ENCODE measurements around the gene USP21.
A peak's percentile ranks its signal among the peaks of the same experiment; 100 is the strongest.
"Not testable (repeated sequence)": the region's sequence is repeated elsewhere in the genome, so short reads cannot be mapped to it uniquely, and the experiment has no call there.

Gene USP21, protein sequence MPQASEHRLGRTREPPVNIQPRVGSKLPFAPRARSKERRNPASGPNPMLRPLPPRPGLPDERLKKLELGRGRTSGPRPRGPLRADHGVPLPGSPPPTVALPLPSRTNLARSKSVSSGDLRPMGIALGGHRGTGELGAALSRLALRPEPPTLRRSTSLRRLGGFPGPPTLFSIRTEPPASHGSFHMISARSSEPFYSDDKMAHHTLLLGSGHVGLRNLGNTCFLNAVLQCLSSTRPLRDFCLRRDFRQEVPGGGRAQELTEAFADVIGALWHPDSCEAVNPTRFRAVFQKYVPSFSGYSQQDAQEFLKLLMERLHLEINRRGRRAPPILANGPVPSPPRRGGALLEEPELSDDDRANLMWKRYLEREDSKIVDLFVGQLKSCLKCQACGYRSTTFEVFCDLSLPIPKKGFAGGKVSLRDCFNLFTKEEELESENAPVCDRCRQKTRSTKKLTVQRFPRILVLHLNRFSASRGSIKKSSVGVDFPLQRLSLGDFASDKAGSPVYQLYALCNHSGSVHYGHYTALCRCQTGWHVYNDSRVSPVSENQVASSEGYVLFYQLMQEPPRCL

DNA sequence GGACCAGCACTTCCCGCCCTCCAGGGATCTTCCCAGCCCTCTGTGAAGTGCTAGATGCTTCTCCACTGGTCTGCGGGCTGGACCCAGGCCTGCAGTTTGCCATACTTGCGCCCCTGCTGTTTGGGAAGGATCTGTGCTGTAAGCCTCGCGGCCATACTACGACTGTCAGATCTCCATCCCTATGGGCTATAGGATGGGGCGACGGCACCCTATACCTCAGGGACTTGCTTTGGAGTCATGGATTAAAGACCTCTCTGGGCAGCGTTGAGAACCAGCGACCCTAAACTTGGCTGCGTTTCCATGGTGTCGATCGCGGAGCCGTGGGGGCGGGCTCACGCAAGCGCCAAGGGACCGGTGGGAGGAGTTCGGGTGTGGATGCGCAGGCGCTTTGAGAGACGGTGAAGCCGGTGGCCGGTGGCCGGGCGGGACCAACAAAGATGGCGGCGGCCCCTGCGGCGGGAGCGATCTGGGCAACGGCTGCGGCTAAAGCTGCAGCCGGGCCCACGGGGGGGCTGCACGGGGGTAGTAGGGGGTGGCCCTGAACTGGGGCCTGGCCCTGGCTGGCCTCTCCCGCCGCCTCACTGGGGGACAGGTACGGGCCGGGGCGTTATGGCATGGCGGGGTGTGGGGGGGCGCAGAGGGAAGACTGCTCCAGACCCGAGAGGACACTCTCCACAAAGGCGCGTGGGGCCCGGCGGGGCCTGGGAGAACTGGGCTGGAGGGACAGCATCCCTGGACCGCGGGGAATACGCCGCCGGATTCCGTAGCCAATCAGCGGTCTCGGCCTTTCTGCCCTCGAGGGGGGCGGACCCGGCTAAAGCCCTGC lies at the start of gene USP21:
TSS of gene USP21 (plus strand) at position 414 of the 826 bp plus-strand sequence. CDS start 1,141 bp downstream, outside the sequence.
- DNase-seq (ENCODE audit: low read depth in 2 of 2): peak; percentile 87

DNA sequence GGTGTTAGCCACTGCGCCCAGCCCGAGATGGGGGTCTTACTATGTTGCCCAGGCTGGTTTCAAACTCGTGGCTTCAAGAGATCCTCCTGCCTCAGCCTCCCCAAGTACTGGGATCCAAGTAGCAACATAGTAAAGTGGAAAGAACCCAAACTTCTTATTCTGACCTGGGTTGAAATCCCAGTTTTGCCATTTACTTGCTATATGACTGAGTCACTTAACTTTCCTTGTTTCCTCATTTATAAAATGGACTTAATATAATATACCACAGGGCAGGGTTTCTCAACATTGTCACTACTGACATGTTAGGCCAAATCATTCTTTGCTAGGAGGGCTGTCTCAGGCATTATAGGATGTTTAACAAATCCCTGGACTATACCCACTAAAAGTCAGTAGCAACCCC lies 48.2 kb upstream of the USP21 start:
- DNase-seq (ENCODE audit: low read depth in 2 of 2): no peak

GRCh38 chr1:161111527-161111926 lies 47.8 kb upstream of the USP21 start:
- no peak for DNase-seq (ENCODE audit: low read depth in 2 of 2)

DNA sequence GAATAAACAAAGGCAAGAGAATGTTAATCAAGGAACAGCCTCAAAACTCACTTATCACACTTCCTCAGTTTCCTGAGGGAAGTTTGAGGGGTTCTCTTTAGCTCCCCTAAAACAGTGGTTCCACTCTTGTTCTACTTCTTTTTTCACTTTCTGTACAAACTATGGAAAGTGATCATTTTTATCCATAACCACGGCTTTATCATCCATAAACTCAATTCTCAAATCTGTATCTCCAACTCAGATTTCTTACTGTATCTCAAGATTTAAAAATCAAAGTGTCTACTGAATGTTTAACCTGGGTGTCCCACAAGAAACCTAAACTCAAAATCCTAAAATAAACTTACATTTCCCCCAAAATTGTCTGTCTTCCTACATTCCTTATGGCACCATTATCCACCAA lies 45.4 kb upstream of the USP21 start:
- no peak for DNase-seq (ENCODE audit: low read depth in 2 of 2)

GRCh38 chr1:161114556-161114955 lies 44.7 kb upstream of the USP21 start:
- DNase-seq (ENCODE audit: low read depth in 2 of 2): no peak

DNA sequence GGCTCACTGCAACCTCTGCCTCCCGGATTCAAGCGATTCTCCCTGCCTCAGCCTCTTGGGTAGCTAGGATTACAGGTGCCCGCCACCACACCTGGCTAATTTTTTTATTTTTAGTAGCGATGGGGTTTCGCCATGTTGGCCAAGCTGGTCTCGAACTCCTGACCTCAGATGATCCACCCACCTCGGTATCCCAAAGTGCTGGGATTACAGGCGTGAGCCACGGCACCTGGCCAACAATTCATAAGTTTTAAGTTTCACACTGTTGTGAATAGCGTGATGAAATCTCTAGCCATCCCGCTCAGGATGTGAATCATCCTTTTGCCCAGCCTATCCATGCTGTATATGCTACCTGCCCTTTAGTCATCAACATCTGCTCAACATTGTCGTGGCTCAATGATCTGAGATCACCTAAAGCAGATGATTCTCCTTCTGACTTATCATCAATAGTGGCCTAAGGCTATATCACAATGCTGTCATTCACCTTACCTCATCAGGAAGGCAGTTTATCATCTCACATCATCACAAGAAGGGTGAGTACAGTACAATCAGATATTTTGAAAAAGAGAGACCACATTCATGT lies 44.1 kb upstream of the USP21 start:
- DNase-seq (ENCODE audit: low read depth in 2 of 2): no peak

DNA sequence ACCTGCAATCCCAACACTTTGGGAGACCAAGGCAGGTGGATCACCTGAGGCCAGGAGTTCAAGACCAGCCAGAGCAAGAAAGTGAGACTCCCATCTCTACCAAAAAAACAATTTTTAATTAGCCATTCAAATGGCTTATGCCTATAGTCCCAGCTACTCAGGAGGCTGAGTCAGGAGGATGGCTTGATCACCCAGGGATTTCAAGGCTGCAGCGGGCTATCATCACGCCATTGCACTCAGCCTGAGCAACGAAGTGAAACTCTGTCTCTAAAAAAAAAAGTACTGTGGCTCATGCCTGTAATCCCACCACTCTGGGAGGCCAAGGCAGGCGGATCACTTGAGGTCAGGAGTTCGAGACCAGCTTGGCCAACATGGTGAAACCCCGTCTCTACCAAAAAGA lies 43.3 kb upstream of the USP21 start:
- DNase-seq (ENCODE audit: low read depth in 2 of 2): not testable (repeated sequence)

GRCh38 chr1:161117759-161118581 lies 41.3 kb upstream of the USP21 start, which contains the start of the genes NIT1 and PFDN2:
Gene NIT1 (plus strand): TSS chr1:161118105. CDS start chr1:161118177, 72 bp downstream.
Gene PFDN2 (minus strand): TSS chr1:161118037. CDS start chr1:161118026, 11 bp downstream.
- peak; percentile 60 to 72 for DNase-seq (ENCODE audit: low read depth in 2 of 2)

DNA sequence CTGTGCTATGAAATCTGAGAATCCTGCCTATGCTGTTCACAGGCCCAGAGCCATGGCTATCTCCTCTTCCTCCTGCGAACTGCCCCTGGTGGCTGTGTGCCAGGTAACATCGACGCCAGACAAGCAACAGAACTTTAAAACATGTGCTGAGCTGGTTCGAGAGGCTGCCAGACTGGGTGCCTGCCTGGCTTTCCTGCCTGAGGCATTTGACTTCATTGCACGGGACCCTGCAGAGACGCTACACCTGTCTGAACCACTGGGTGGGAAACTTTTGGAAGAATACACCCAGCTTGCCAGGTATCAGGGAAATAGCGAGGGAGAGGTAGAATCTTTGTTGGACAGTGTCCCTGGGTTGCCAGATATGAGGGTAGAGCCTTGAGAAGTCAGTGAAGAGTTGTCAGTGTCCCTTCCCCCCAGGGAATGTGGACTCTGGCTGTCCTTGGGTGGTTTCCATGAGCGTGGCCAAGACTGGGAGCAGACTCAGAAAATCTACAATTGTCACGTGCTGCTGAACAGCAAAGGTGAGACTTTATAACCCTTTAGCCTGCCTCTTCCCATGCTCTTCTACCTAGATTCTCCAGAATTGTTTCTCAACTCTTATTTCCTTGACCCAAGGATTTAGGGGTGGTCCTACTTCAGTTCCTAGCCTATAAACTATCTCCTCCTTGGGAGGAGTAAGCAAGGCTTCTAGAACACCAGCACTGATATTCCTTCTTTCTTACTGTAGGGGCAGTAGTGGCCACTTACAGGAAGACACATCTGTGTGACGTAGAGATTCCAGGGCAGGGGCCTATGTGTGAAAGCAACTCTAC lies 40.0 kb upstream of the USP21 start:
- DNase-seq (ENCODE audit: low read depth in 2 of 2): peak; percentile 16 to 61

DNA sequence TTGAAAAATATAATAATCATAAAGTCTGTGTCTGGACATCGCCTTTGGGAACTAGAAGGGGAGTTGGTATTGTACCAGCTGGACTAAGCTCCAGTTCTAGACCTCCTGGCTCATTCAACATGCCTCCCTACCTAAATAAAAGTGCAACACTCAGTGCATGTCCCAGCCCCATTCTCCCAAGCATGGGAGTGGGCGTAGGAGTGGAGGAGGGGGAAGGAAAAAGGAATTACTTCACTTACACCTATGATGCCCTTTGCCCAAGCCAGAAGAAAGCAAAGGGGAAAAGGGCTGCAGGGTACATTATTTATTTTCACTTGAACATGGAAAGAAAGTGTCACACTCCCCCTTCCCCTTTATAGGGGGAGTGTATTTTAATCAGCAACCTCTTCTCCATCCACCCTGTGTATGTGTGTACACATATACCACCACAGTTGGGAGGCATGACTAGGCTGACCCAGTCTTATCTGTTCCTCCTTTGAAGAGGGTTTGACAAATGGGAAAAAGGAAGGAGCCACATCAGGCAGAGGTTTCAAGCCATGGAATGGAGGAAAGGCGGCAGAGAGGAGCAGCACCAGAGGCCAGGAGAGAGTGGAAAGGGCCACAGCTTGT lies 38.2 kb upstream of the USP21 start:
- no peak for DNase-seq (ENCODE audit: low read depth in 2 of 2)

DNA sequence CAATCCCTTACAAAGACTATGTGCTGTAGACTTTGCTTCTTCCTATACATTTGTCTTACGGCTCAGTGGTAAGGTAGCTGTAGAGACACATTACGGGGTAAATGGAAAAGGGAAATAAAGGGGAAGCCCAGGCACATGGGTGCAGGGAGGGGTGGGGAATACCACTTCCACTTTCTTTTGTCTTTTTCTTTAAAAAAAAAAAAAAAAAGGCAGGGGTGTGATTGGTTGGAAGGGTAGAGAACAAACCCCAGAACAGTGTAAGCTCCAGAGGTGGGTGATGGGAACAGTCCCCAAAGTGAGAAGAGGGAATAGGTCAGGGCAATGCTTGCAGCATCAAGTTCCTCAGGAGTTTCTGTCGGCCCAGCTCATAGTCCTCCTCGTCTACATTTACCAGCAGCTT lies 37.5 kb upstream of the USP21 start:
- no peak for DNase-seq (ENCODE audit: low read depth in 2 of 2)

DNA sequence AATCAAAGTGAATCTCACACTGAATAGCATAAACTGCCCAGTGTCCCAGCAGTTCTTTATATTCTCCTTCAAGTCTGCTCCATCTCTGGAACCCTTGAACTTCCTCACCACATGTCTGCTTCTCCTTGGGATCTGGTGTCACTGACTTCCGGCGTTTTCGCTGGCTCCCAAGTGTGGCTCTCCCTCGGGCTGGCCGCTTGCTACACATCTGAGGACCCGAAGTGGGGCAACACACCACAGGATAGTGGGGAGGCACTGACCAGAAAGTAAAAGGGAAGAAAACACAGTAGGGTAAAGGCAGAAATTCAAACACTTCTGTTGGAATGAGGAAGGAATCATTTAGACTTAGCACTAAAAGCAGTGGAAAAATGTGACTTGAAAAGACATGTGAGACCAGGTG lies 36.3 kb upstream of the USP21 start:
- no peak for DNase-seq (ENCODE audit: low read depth in 2 of 2)

DNA sequence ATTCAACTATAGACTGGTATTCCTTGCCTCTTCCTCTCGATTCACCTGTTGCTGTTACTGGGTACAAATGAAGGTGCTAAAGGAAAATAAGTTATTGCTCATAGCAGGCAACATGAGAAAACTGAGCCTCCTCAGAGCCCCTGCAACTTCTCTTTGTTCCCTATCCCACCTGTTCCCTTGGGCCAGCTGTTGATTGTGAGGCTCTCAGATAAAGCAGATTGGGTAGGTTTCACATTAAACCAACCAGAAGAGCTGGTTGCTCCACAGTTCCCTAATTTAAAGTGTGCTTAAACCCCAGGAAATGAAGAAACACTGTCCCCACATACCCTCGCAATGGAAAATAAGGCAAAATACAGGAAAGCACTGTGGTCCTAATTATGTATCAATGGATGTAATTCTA lies 31.7 kb upstream of the USP21 start:
- DNase-seq (ENCODE audit: low read depth in 2 of 2): no peak

- DNase-seq (ENCODE audit: low read depth in 2 of 2): no peak
Measured at GRCh38 chr1:161128591-161129420, 30.5 kb upstream of the USP21 start.

DNA sequence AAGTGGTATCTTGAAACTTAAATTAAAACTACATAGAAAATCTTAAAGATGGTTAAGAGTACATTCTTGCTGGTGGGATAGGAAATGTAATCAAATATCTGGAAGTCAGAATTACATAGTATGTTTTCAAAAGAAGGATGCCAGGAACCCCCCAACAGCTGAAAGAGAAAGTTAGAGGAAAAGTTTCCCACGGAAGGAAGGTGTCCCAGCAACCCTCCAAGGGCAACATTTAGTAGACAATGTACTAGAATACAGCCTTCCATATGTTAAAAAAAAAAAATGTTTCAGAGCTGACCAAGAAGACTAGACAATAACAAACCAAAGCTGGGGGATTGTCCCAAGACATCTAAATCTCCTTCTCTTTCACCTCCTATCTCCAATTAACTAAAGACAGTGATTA lies 29.0 kb upstream of the USP21 start:
- no peak for DNase-seq (ENCODE audit: low read depth in 2 of 2)

DNA sequence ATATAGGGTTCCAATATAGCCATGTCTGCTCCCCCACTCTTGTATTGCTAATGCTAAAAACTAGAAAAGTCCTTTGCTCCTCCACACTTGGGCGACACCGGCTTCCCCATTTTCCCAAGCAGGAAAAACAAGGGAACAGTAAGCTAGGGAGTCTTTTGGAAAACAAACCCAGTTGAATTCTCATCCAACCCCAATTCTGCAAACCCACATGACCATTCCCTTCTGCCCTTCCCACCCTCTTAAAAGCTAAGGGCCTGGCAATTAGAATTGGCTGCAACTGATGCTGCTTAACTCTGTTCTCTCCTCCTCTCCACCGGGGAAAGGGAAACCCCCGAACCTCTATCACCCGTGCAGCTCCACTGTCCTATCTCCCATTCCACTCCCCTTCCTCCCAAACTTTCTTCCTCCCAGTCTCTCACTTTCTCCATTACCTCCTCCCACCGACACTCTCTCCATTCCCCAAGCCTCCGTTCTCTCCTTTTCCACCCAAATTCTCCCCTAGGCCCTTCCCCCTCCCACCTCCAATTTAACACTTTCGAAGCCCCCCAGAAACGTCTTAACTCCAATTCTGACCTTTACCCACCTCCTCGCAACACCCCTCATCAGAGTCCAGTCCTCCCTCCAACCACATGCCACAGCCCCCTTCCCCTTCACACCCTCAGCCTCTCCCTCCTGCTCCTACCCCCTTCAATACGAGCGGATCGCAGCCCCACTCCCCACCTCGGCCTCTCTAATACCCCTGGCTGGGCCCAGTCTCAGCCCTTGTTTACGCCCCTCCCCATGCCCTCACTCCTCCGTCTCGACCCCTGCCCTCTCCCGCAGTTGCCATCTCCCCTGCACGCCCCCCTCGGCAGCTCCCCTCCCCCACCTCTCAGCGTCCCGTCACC lies 27.5 kb upstream of the USP21 start:
- DNase-seq (ENCODE audit: low read depth in 2 of 2): no peak

DNA sequence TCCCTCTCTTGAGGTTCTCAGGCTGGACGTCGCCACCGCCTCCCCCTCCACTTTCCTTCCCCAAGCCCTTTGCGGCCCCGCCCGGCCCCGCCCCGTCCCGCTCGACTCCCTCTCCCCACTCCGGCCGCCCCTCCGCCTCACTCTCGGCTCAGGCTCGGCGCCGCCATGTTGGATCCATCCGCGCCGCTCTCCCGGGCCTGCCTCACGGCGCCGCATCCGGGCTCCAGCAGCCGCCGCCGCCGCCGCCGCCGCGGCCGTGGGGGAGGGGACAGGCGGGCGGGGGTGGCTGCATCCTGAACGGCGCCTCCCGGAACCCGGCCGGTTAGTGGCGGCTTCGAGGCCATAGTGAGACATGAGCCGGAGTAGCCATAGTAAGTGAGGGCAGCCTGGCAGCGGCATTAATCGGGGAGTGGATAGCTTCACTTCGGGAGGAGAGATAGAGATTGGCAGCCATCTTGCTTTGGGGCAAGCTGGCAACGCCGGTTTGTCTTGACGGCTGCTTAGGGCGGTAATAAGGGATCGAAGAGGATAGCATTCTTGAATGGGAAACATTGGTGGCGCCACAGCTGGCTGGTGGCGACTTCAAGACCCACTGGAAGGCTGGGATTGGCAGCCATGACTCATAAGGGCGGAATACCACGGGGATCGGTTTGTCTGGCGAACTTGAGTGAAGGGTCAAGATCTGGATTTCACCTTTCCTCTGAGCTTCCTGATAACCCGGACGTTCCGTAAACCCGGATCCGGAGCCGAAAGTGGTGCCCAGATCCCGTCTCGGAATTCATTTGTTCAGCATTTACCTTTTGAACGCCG lies 26.7 kb upstream of the USP21 start, which contains the start of gene DEDD:
TSS of gene DEDD (minus strand) at position 258 of the 810 bp plus-strand sequence. CDS start 8,205 bp downstream, outside the sequence.
- peak; percentile 73 to 87 for DNase-seq (ENCODE audit: low read depth in 2 of 2)

Data from activated CD8-positive, alpha-beta memory T cell treated with anti-CD3 and anti-CD28 coated beads for 4 hours (primary cell).